K562 (cell line): ENCODE measurements around the gene MNDA. TPM values are rescaled to one million over a fixed set of nuclear protein-coding genes. Genes with fewer than 3 reads are reported as not detected.

Experiments
- ARID3A ChIP-seq: IDR thresholded peaks from 2 replicates; pipeline ENCODE4 v1.6.1; 2012; ENCODE audit warnings: low read depth, low read length, improper control_type of control experiment, borderline replicate concordance
- CUX1 ChIP-seq: fragments of 200-800 bp; sonication (Bioruptor generic); IDR thresholded peaks from 2 replicates; pipeline ENCODE4 v1.6.1; 2016; ENCODE audit warnings: missing genetic modification characterization, missing compliant biosample characterization
- ILF3 ChIP-seq: fragments of 450-650 bp; IDR thresholded peaks from 2 replicates; pipeline ENCODE4 v1.6.1; 2018; ENCODE audit warnings: antibody characterized with exemption, mild to moderate bottlenecking, moderate library complexity, borderline replicate concordance
- KLF10 ChIP-seq: fragments of 250-450 bp; sonication (Bioruptor Pico); IDR thresholded peaks from 2 replicates; pipeline ENCODE4 v1.6.1; 2021; ENCODE audit warnings: matching md5 sums
- ZNF318 ChIP-seq, 2 experiments: fragments of 450-650 bp; IDR thresholded peaks; 2 replicates each; pipeline ENCODE4 v1.6.1; 2016; ENCODE audit warnings: mild to moderate bottlenecking in 2 of 2, borderline replicate concordance in 1 of 2, low read depth in 1 of 2, moderate library complexity in 1 of 2
- polyA plus RNA-seq, 8 experiments: library from polyadenylated mRNA; depleted of rRNA in 4 of 8; stranded (reverse) in 5 of 8; unstranded in 3 of 8; fragments of >200 nt; fragmentation: Nextera tagmentation in 2 of 8; fragmentation: Illumina TruSeq in 1 of 8; extraction: Ambion mirVana in 2 of 8; extraction: Trizol in 1 of 8; gene quantifications; 2 replicates each; pipeline versions ENCODE4 v1.2.1 to v1.2.3, GENCODE V29; 2011 to 2014; ENCODE audit warnings: inconsistent platforms in 1 of 8, missing spikeins in 1 of 8
- total RNA-seq, 7 experiments: library from RNA; depleted of rRNA in 6 of 7; stranded (reverse); fragments of >200 nt in 6 of 7; fragmentation: Illumina TruSeq in 2 of 7; extraction: Trizol in 2 of 7; gene quantifications; 2 replicates each; pipeline versions ENCODE4 v1.2.1 to v1.2.3, GENCODE V29; 2011 to 2021; ENCODE audit warnings: low replicate concordance in 1 of 7

Gene MNDA
- total and polyA plus RNA-seq, 9 of the 15 experiments (the other 6 are each of a cell fraction or from before 2014, with no cell fraction given), result 0.08 to 0.14 (median 0.09) TPM; not detected in 6

GRCh38 chr1:158839566-158839965 is 8.4 kb downstream of the MNDA start (continued):
- TF ChIP-seq CUX1 (CRISPR knock-in tag) (no peak), ZNF318 (IDR thresholded peaks at IDR 0.05; ENCODE audit: borderline replicate concordance in 1 of 2, low read depth in 1 of 2) (no peak), ARID3A (no peak), KLF10 (no peak), ILF3 (no peak)
